Choroid plexus epithelial cell (primary cell): ENCODE data around the gene PAPOLG.

Source experiments
- DNase-seq: peaks from one replicate; pipeline ENCODE4 v3.0.0-alpha.2; 2010; ENCODE audit warnings: low read depth
- H3K4me3 ChIP-seq: 2 replicates; pipeline ENCODE4 v1.5.1; 2011; ENCODE audit warnings: low read depth, mild to moderate bottlenecking, control low read depth, low read length, moderate library complexity
- CTCF ChIP-seq: conservative IDR thresholded peaks from 2 replicates; pipeline ENCODE4 v1.5.1; 2011; ENCODE audit warnings: low read depth, mild to moderate bottlenecking, control low read depth, inconsistent platforms, low read length, moderate library complexity

Gene PAPOLG

GRCh38 chr2:60742419-60742818 lies 13.6 kb upstream of the PAPOLG start:
- DNase-seq, result no peak
- H3K4me3 ChIP-seq, result no peak overlapping the region
- TF ChIP-seq CTCF, result no peak

- no peak for DNase-seq
- no peak for TF ChIP-seq CTCF
- no peak overlapping the region for H3K4me3 ChIP-seq
Measured at GRCh38 chr2:60745330-60745729, 10.7 kb upstream of the PAPOLG start.

GRCh38 chr2:60745761-60746160 lies 10.3 kb upstream of the PAPOLG start:
- H3K4me3 ChIP-seq, result no peak overlapping the region
- TF ChIP-seq CTCF, result no peak
- DNase-seq, result no peak

- DNase-seq, result no peak
- H3K4me3 ChIP-seq, result no peak overlapping the region
- no peak for TF ChIP-seq CTCF
Measured at GRCh38 chr2:60746318-60746717, 9.8 kb upstream of the PAPOLG start.

GRCh38 chr2:60759654-60760053 lies 3.6 kb downstream of the PAPOLG start:
- no peak for DNase-seq
- no peak overlapping the region for H3K4me3 ChIP-seq
- TF ChIP-seq CTCF, result no peak

- peak; percentile 11 for DNase-seq
- TF ChIP-seq CTCF, result no peak
- no peak overlapping the region for H3K4me3 ChIP-seq
Measured at GRCh38 chr2:60764736-60765534, 8.9 kb downstream of the PAPOLG start.

GRCh38 chr2:60766283-60766682 lies 10.2 kb downstream of the PAPOLG start:
- DNase-seq, result no peak
- TF ChIP-seq CTCF, result no peak
- no peak overlapping the region for H3K4me3 ChIP-seq
